GM19468 (cell line): ENCODE data around the gene DNASE1L1.

Experiments
- ATAC-seq: cut with Tn5 transposase; IDR thresholded peaks from one replicate; pipeline ENCODE4 v1.9.1; 2021; ENCODE audit warnings: mild to moderate bottlenecking, moderate library complexity, moderate number of reproducible peaks; ENCODE audit not compliant: unreplicated experiment; ENCODE audit errors: extremely low read depth

Gene DNASE1L1

GRCh38 chrX:154355094-154355775 lies 53.8 kb downstream of the DNASE1L1 start:
- ATAC-seq: no peak

- ATAC-seq: no peak
Observed at GRCh38 chrX:154354516-154354915, 54.5 kb downstream of the DNASE1L1 start.

- ATAC-seq: no peak
Observed at GRCh38 chrX:154354013-154354412, 55.0 kb downstream of the DNASE1L1 start.

GRCh38 chrX:154353172-154353843 lies 55.7 kb downstream of the DNASE1L1 start:
- no peak for ATAC-seq

- ATAC-seq: no peak
Observed at GRCh38 chrX:154352466-154352865, 56.6 kb downstream of the DNASE1L1 start.

GRCh38 chrX:154352012-154352401 lies 57.0 kb downstream of the DNASE1L1 start:
- ATAC-seq: no peak
